Prostate gland (tissue), 2 donors: ENCODE data around the gene PDGFD.

Experiments
- POLR2A ChIP-seq: fragments of 450-650 bp; IDR thresholded peaks from one replicate; pipeline ENCODE4 v1.6.1; 2016; ENCODE audit warnings: antibody characterized with exemption, mild to moderate bottlenecking
- TF ChIP-seq, protein P1 (sequence below), 4 experiments: fragments of 200-600 bp in 2 of 4; fragments of 450-650 bp in 2 of 4; sonication (generic) in 2 of 4; IDR thresholded peaks; 1 replicate in 3 of 4; 2 replicates in 1 of 4; pipeline ENCODE4 v1.5.1; 2016 to 2019; ENCODE audit warnings: antibody characterized with exemption in 4 of 4, mild to moderate bottlenecking in 2 of 4, moderate library complexity in 2 of 4

DNA sequence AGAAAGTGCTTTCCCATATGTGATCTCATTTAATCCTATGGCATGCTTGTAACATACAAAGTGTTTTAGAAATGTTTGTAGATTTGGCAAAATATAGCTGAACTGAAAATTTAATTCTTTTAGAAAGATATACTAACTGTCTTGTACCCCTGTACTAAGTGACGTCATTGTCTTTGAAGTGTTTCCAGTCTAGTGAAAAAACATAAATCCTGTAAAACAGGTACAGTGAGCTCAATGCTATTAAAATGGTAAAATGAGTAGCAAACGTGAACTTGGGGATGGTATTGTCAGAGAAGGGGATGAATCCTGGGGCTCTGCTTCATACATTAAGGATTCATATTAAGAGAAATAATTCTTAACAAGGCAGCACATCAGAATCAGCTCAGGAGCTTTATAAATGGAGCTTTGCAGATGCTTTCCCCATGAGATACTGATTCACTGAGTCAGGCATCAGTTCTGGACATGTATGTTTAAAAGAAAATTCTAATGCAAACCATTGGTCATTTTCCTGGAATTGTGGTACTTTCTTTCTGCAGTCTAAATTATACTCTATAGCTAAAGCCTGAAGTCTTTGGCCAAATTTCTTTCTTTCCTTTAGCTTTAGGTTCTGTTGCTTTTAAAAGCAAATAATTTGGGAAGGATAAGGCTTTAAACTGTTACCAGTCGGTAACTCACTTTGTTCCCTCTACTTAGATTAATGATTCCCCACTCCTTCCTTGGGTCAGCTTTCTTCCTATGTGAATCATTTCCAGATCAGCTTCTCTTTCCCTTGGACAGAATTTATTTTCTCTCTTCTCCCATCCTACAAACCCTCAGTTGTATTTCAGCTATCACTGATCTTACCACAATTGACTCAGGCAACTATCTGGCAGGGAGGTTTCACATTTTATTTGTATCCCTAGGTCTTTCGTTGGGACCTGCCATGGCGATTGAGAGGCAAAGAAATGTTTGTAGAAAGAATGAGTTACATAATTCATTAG, 185.0 kb downstream of the PDGFD start:
- TF ChIP-seq, protein P1, sequence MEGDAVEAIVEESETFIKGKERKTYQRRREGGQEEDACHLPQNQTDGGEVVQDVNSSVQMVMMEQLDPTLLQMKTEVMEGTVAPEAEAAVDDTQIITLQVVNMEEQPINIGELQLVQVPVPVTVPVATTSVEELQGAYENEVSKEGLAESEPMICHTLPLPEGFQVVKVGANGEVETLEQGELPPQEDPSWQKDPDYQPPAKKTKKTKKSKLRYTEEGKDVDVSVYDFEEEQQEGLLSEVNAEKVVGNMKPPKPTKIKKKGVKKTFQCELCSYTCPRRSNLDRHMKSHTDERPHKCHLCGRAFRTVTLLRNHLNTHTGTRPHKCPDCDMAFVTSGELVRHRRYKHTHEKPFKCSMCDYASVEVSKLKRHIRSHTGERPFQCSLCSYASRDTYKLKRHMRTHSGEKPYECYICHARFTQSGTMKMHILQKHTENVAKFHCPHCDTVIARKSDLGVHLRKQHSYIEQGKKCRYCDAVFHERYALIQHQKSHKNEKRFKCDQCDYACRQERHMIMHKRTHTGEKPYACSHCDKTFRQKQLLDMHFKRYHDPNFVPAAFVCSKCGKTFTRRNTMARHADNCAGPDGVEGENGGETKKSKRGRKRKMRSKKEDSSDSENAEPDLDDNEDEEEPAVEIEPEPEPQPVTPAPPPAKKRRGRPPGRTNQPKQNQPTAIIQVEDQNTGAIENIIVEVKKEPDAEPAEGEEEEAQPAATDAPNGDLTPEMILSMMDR (IDR thresholded peaks at IDR 0.05) = no peak
- no peak for TF ChIP-seq POLR2A
